Measurements from ENCODE around the gene TRIM49D2.
"Not testable (repeated sequence)": the region's sequence is repeated elsewhere in the genome, so short reads cannot be mapped to it uniquely, and the experiment has no call there.

DNA sequence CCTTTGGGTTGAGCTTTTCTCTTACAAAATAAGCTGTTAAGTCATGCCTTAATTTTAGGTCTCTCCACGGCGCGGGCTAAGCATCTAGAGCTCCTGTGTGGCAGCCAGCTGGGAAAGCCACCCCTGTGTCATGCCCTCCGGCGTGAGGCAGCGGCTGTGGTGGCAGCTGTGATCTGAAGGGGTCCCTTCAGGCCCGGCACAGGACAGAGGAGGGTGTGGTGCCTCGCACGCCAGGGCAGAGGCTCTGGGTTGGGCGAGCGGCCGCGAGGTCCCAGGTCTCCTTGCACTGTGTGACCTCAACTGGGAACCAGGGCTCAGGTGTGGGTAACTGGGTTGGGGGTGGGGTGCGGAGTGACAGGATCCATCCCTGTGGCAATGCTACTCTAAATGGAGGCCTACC, 23.1 kb upstream of the TRIM49D2 start:
- TF ChIP-seq, protein P1, sequence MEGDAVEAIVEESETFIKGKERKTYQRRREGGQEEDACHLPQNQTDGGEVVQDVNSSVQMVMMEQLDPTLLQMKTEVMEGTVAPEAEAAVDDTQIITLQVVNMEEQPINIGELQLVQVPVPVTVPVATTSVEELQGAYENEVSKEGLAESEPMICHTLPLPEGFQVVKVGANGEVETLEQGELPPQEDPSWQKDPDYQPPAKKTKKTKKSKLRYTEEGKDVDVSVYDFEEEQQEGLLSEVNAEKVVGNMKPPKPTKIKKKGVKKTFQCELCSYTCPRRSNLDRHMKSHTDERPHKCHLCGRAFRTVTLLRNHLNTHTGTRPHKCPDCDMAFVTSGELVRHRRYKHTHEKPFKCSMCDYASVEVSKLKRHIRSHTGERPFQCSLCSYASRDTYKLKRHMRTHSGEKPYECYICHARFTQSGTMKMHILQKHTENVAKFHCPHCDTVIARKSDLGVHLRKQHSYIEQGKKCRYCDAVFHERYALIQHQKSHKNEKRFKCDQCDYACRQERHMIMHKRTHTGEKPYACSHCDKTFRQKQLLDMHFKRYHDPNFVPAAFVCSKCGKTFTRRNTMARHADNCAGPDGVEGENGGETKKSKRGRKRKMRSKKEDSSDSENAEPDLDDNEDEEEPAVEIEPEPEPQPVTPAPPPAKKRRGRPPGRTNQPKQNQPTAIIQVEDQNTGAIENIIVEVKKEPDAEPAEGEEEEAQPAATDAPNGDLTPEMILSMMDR (IDR thresholded peaks at IDR 0.05) = not testable (repeated sequence)
- TF ChIP-seq ZFX (IDR thresholded peaks at IDR 0.05; ENCODE audit: borderline replicate concordance) = not testable (repeated sequence)

Measured in 22Rv1 (cell line).